PC-3 (cell line): ENCODE results near the gene IRAK3. TPM values are rescaled to one million over a fixed set of nuclear protein-coding genes. Genes with fewer than 3 reads are reported as not detected.

Experiments
- ATAC-seq: fragments of 200-7000 bp; cut with Tn5 transposase; 2 replicates; pipeline ENCODE4 v1.9.1; 2020; ENCODE audit warnings: mild to moderate bottlenecking, moderate library complexity
- Bru-seq: library from RNA; stranded (reverse); fragments of 400-500 nt; gene quantifications from one replicate; lab custom pipeline; 2021; lab: Mats Ljungman, UMichigan
- BruChase-seq, 2 experiments: library from RNA; stranded (reverse); fragments of 400-500 nt; gene quantifications; one replicate each; lab custom pipeline; 2021; lab: Mats Ljungman, UMichigan
- BruUV-seq: library from RNA; stranded (reverse); fragments of 400-500 nt; replicated peaks from 2 replicates; lab custom pipeline; 2021; lab: Mats Ljungman, UMichigan
- CTCF ChIA-PET: fragments of 300-600 bp; sonication (Branson Sonifier 250); formaldehyde crosslinking; loops from one replicate; lab custom pipeline; 2022; ENCODE audit warnings: antibody characterized with exemption; lab: Charles Lee
- POLR2A ChIA-PET: fragments of 300-600 bp; sonication (Branson Sonifier 250); formaldehyde crosslinking; loops from one replicate; lab custom pipeline; 2022; ENCODE audit warnings: antibody characterized with exemption; ENCODE audit not compliant: unreplicated experiment; lab: Charles Lee
- DNase-seq: peaks from one replicate; pipeline ENCODE4 v3.0.0-alpha.2; 2015
- H2AFZ ChIP-seq: fragments of 300-600 bp; sonication (generic); 2 replicates; pipeline ENCODE4 v1.6.0; 2016; ENCODE audit warnings: antibody characterized with exemption, low read length
- H3F3A ChIP-seq: fragments of 300-600 bp; sonication (generic); one replicate; pipeline ENCODE4 v1.6.0; 2017; ENCODE audit warnings: antibody characterized with exemption, low read length, control low read depth, mild to moderate bottlenecking; ENCODE audit not compliant: unreplicated experiment
- H3K27ac ChIP-seq: fragments of 300-600 bp; sonication (generic); 2 replicates; pipeline ENCODE4 v1.5.1; 2016; ENCODE audit warnings: mild to moderate bottlenecking, low read length
- H3K27me3 ChIP-seq: fragments of 300-600 bp; sonication (generic); 2 replicates; pipeline ENCODE4 v1.6.1; 2016; ENCODE audit warnings: low read length, mixed read lengths
- H3K36me3 ChIP-seq: fragments of 300-600 bp; sonication (generic); 2 replicates; pipeline ENCODE4 v1.6.1; 2016; ENCODE audit warnings: low read depth, mixed run types, low read length, mixed read lengths
- H3K4me1 ChIP-seq: fragments of 300-600 bp; sonication (generic); 2 replicates; pipeline ENCODE4 v1.5.1; 2016; ENCODE audit warnings: low read length; ENCODE audit not compliant: insufficient read depth
- H3K4me2 ChIP-seq: fragments of 300-600 bp; sonication (generic); 2 replicates; pipeline ENCODE4 v1.6.0; 2016; ENCODE audit warnings: low read length
- H3K4me3 ChIP-seq: fragments of 300-600 bp; sonication (generic); 2 replicates; pipeline ENCODE4 v1.5.1; 2016; ENCODE audit warnings: mild to moderate bottlenecking, low read length, mixed read lengths
- H3K79me2 ChIP-seq: fragments of 300-600 bp; sonication (generic); 2 replicates; pipeline ENCODE4 v1.6.1; 2017; ENCODE audit warnings: low read length, mixed read lengths
- H3K9ac ChIP-seq: fragments of 300-600 bp; sonication (generic); 2 replicates; pipeline ENCODE4 v1.6.0; 2016; ENCODE audit warnings: mild to moderate bottlenecking, low read length
- H3K9me2 ChIP-seq: fragments of 300-600 bp; sonication (generic); replicated peaks from 2 replicates; pipeline ENCODE4 v1.6.1; 2016; ENCODE audit warnings: mixed run types, low read length, mixed read lengths
- H3K9me3 ChIP-seq: fragments of 300-600 bp; sonication (generic); 2 replicates; pipeline ENCODE4 v1.6.1; 2016; ENCODE audit warnings: low read length, mixed read lengths
- H4K20me1 ChIP-seq: fragments of 300-600 bp; sonication (generic); 2 replicates; pipeline ENCODE4 v1.6.1; 2016; ENCODE audit warnings: low read length, mixed read lengths
- EZH2 ChIP-seq: fragments of 300-600 bp; sonication (generic); IDR thresholded peaks from one replicate; pipeline ENCODE4 v1.6.1; 2017; ENCODE audit warnings: antibody characterized with exemption, mild to moderate bottlenecking, low read length; ENCODE audit not compliant: unreplicated experiment
- EZH2phosphoT487 ChIP-seq: fragments of 300-600 bp; sonication (generic); IDR thresholded peaks from 2 replicates; pipeline ENCODE4 v1.6.1; 2018; ENCODE audit warnings: mild to moderate bottlenecking, antibody characterized with exemption, low read length, borderline replicate concordance
- intact Hi-C: fragments of 100-400 bp; cut with micrococcal nuclease; formaldehyde crosslinking; loops from 2 replicates; pipeline ENCODE4 v1.9.0; 2023
- long read RNA-seq: library from polyadenylated mRNA; unstranded; transcript quantifications from one replicate; pipeline ENCODE4 v2.0.0, GENCODE V29; 2021; ENCODE audit not compliant: unreplicated experiment
- total RNA-seq: library from RNA; depleted of rRNA; stranded (reverse); fragments of >200 nt; gene quantifications from 2 replicates; pipeline ENCODE4 v1.2.3, GENCODE V29; 2014; rRNA removed
- TF ChIP-seq, protein P1 (sequence below): fragments of 300-600 bp; sonication (generic); conservative IDR thresholded peaks from 2 replicates; pipeline ENCODE4 v1.5.1; 2017; ENCODE audit warnings: antibody characterized with exemption, low read depth, mild to moderate bottlenecking, low read length

Gene IRAK3, protein sequence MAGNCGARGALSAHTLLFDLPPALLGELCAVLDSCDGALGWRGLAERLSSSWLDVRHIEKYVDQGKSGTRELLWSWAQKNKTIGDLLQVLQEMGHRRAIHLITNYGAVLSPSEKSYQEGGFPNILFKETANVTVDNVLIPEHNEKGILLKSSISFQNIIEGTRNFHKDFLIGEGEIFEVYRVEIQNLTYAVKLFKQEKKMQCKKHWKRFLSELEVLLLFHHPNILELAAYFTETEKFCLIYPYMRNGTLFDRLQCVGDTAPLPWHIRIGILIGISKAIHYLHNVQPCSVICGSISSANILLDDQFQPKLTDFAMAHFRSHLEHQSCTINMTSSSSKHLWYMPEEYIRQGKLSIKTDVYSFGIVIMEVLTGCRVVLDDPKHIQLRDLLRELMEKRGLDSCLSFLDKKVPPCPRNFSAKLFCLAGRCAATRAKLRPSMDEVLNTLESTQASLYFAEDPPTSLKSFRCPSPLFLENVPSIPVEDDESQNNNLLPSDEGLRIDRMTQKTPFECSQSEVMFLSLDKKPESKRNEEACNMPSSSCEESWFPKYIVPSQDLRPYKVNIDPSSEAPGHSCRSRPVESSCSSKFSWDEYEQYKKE
- total RNA-seq: not detected in 2 replicates
- percentile 4 among the genes with signal in this experiment for Bru-seq, nascent RNA
- BruChase-seq, experiment 1, labeled RNA remaining after a 6-hour chase: percentile 7 among the genes with signal in this experiment
- BruChase-seq, experiment 2, labeled RNA remaining after a 2-hour chase: percentile 15 among the genes with signal in this experiment
- long read RNA-seq: 0 reads

DNA sequence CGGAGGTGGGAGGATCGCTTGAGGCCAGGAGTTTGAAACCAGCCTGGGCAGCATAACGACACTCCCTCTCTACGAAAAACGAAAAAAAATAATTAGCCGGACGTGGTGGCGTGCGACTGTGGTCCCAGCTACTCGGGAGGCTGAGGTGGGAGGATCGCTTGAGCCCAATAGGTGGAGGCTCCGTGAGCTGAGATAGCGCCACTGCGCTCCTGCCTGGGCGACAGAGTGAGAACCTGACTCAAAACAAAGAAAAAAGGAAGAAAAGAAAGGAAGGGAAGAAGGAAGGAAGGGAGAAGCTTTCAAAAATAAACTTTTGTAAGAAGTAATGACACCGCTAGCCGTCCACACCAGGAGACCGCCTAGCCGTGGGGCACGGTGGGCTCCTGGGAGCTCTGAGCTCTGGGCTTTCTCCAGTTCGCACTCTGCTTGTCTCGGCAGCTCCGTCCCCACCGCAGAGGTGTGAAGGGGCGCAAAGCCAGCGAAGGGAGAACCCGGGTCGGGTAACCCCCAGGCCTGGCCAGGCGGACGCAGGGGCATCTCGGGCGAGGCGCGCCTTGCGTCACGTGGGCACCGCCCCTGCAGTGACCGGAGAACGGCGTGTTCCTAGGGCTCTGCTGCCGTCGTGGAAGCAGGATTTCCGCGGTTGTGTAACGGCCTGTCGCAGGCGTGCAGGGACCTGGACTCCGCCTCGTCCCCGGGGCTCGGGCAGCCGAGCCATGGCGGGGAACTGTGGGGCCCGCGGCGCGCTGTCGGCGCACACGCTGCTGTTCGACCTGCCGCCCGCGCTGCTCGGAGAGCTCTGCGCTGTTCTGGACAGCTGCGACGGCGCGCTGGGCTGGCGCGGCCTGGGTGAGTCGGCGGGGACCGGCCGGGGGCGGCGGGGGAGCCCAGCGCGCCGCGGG is at the start of gene IRAK3:
TSS of gene IRAK3 (plus strand) at position 631 of the 902 bp plus-strand sequence. CDS start at position 717, 86 bp downstream.
- DNase-seq (no peak), ATAC-seq (no peak)
- Histone ChIP-seq H3K9ac (no peak within 1 kb of the TSS), H3K27ac (no peak within 1 kb of the TSS), H3K4me3 (no peak within 1 kb of the TSS), H3F3A (no peaks in the 10 kb centered on the region), H3K9me2 (no peaks in the 10 kb centered on the region), H3K4me2 (no peak within 1 kb of the TSS), H3K9me3 (no peaks in the 10 kb centered on the region), H4K20me1 (no peaks in the 10 kb centered on the region), H3K79me2 (no peaks in the 10 kb centered on the region), H2AFZ (no peak within 1 kb of the TSS), H3K27me3 (0 out of 2 replicates have a peak, but pooled peaks cover 4% of the 10 kb centered on the region), H3K36me3 (no peaks in the 10 kb centered on the region), H3K4me1 (no peaks in the 10 kb centered on the region)
- BruUV-seq: no TSS peak
- ChIA-PET POLR2A (no interaction called here), CTCF (no interaction called here)
- TF ChIP-seq EZH2phosphoT487 (no peak), EZH2 (no peak)
- TF ChIP-seq, protein P1, sequence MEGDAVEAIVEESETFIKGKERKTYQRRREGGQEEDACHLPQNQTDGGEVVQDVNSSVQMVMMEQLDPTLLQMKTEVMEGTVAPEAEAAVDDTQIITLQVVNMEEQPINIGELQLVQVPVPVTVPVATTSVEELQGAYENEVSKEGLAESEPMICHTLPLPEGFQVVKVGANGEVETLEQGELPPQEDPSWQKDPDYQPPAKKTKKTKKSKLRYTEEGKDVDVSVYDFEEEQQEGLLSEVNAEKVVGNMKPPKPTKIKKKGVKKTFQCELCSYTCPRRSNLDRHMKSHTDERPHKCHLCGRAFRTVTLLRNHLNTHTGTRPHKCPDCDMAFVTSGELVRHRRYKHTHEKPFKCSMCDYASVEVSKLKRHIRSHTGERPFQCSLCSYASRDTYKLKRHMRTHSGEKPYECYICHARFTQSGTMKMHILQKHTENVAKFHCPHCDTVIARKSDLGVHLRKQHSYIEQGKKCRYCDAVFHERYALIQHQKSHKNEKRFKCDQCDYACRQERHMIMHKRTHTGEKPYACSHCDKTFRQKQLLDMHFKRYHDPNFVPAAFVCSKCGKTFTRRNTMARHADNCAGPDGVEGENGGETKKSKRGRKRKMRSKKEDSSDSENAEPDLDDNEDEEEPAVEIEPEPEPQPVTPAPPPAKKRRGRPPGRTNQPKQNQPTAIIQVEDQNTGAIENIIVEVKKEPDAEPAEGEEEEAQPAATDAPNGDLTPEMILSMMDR: no peak
- intact Hi-C loops: no loop called here

DNA sequence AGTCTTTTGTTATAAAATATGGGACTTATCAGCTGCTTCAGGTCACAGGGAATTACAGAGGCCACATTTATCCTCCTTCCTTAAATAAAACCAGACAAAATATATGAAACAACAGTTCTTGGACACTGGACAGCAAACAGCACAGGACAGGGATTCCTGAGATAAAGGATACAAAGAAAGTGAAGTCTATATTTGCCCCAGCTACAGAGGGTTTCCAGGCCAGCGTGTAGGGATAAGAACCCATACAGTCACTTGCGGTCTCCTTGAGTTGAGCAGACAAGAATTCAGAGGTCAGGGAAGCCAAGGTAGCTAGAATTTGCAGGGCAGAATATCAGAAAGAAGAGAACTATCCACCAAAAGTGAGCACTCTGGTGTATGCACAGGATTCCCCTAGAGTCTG is 49.7 kb upstream of the IRAK3 start:
- POLR2A ChIA-PET: no interaction called here

More for the DNA sequence above, 49.7 kb upstream of the IRAK3 start:
- TF ChIP-seq EZH2phosphoT487: no peak
- TF ChIP-seq EZH2: no peak
- TF ChIP-seq, protein P1: no peak
- CTCF ChIA-PET: no interaction called here
- ATAC-seq (no peak), DNase-seq (no peak)
- H3K9ac ChIP-seq: no peak overlapping the region
- H3K79me2 ChIP-seq: no peaks in the 10 kb centered on the region
- intact Hi-C loops: no loop called here
- H3K27ac ChIP-seq: no peak overlapping the region
- H4K20me1 ChIP-seq: no peaks in the 10 kb centered on the region
- no peaks in the 10 kb centered on the region for H3K27me3 ChIP-seq
- H3K9me2 ChIP-seq: no peaks in the 10 kb centered on the region
- H3K36me3 ChIP-seq: peaks cover 57% of the 10 kb centered on the region
- no peaks in the 10 kb centered on the region for H3K4me1 ChIP-seq
- H3F3A ChIP-seq: no peaks in the 10 kb centered on the region
- no peak overlapping the region for H3K4me2 ChIP-seq
- 0 out of 2 replicates have a peak, but pooled peaks cover 9% of the 10 kb centered on the region for H3K9me3 ChIP-seq
- H3K4me3 ChIP-seq: no peak overlapping the region
- no TSS peak for BruUV-seq
- no peak overlapping the region for H2AFZ ChIP-seq
